ENCODE measurements around the gene SENP1.

DNA sequence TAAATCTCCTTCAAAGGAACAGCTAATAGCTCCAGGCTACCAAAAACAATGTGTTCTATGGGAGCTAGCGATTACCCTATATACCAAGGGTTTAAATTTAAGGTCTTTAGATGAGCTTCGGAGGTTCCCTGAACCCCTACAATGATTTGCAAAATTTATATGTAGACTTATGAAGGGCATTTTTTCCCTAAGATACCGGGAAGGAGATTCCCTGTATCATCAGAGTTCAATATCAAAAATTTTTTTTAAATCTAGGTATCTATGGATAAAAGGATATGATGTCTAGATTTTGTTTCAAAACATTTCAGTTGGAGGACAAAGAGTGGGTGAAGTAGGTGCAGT, 83.7 kb downstream of the SENP1 start:
- TF ChIP-seq EZH2 (IDR thresholded peaks at IDR 0.05) (no peak), POLR2AphosphoS5 (IDR thresholded peaks at IDR 0.05; ENCODE audit: borderline replicate concordance, low read depth, low read length) (no peak)

Data from SK-N-MC (cell line).